IgD-negative memory B cell (primary cell): ENCODE data around the gene EPHA7. TPM values are rescaled to one million over a fixed set of nuclear protein-coding genes. Genes with fewer than 3 reads are reported as not detected.

ENCODE experiments used
- H3K27ac Mint-ChIP-seq, 3 donors: one replicate each; pipeline ENCODE4 v1.8.0; 2020 to 2022; ENCODE audit warnings: mild to moderate bottlenecking in 3 of 3, mixed read lengths in 3 of 3, moderate library complexity in 1 of 3
- H3K27me3 Mint-ChIP-seq: one replicate; pipeline ENCODE4 v1.8.0; 2021; ENCODE audit warnings: mixed read lengths
- H3K36me3 Mint-ChIP-seq: one replicate; pipeline ENCODE4 v1.8.0; 2020; ENCODE audit warnings: mild to moderate bottlenecking, mixed read lengths
- H3K4me1 Mint-ChIP-seq, 3 donors: one replicate each; pipeline ENCODE4 v1.8.0; 2020 to 2022; ENCODE audit warnings: mixed read lengths in 3 of 3, mild to moderate bottlenecking in 1 of 3
- H3K4me3 Mint-ChIP-seq, 4 donors: one replicate each; pipeline ENCODE4 v1.8.0; 2020 to 2022; ENCODE audit warnings: mild to moderate bottlenecking in 4 of 4, mixed read lengths in 4 of 4, moderate library complexity in 3 of 4
- H3K9me3 Mint-ChIP-seq, 3 donors: one replicate each; pipeline ENCODE4 v1.8.0; 2020 to 2021; ENCODE audit warnings: mixed read lengths in 3 of 3, mild to moderate bottlenecking in 1 of 3
- polyA plus RNA-seq: library from polyadenylated mRNA; unstranded; fragments of 300-500 nt; fragmentation: Illumina TruSeq; gene quantifications from one replicate; pipeline ENCODE4 v1.2.3, GENCODE V29; 2021

EPHA7 gene
- polyA plus RNA-seq, 1 donor from 2014 or later, result not detected

DNA sequence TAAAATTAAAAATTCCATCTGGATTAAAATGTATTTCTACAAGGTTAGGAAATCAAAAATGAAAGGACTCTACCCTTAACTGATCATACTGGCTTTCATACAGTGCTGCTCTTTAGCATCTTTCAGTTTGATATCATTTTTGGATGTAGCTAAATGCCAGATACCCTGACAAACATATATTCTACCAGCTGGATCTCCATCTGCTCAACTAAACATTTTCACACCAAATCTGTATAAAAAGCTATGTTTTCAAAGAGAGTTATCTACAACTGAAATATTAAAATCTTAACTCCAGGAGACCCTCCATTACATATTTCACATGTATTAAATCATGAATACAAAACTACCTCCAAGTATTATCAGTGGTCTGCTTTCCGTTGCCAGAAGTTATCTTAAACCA, 95.7 kb downstream of the EPHA7 start:
- peaks cover 0 to 7% (median 0%) of the 10 kb centered on the region in 3 donors for H3K9me3 Mint-ChIP-seq
- H3K4me1 Mint-ChIP-seq, result no peaks in the 10 kb centered on the region
- no peak overlapping the region for H3K4me3 Mint-ChIP-seq
- no peaks in the 10 kb centered on the region for H3K27me3 Mint-ChIP-seq
- no peaks in the 10 kb centered on the region for H3K36me3 Mint-ChIP-seq
- no peak overlapping the region for H3K27ac Mint-ChIP-seq

GRCh38 chr6:93322651-93323050, 96.7 kb downstream of the EPHA7 start:
- no peak overlapping the region for H3K27ac Mint-ChIP-seq
- peaks cover 0 to 7% (median 0%) of the 10 kb centered on the region in 3 donors for H3K9me3 Mint-ChIP-seq
- no peaks in the 10 kb centered on the region for H3K27me3 Mint-ChIP-seq
- no peak overlapping the region for H3K4me3 Mint-ChIP-seq
- no peaks in the 10 kb centered on the region for H3K4me1 Mint-ChIP-seq
- no peaks in the 10 kb centered on the region for H3K36me3 Mint-ChIP-seq

DNA sequence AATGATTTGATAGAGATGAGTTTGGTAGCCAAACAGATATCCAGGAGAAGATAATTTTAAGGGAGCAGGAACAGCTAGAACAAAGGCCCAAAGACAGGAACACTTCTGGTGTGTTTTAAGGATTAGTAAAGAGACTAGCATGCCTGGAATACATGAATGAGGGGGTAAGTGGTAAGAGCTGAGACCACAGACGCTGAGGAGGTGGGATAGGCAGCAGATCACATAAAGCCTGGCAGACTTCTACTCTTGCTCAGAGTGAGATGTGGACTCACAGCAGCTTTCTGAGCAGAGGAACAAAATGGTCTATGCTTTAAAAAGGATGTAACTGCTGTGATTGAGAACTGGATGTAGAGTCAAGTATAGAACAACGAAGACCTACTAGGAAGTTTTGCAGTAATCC, 100.1 kb downstream of the EPHA7 start:
- peaks cover 0 to 7% (median 0%) of the 10 kb centered on the region in 3 donors for H3K9me3 Mint-ChIP-seq

GRCh38 chr6:93318121-93318520, 101.2 kb downstream of the EPHA7 start:
- H3K27ac Mint-ChIP-seq, result no peak overlapping the region
- H3K4me1 Mint-ChIP-seq, result no peaks in the 10 kb centered on the region
- H3K9me3 Mint-ChIP-seq, result peaks cover 0 to 7% (median 0%) of the 10 kb centered on the region in 3 donors
- no peak overlapping the region for H3K4me3 Mint-ChIP-seq
- H3K27me3 Mint-ChIP-seq, result no peaks in the 10 kb centered on the region
- H3K36me3 Mint-ChIP-seq, result no peaks in the 10 kb centered on the region

More for the DNA sequence above, 100.1 kb downstream of the EPHA7 start:
- Mint-ChIP-seq H3K36me3 (no peaks in the 10 kb centered on the region), H3K4me3 (no peak overlapping the region), H3K27ac (no peak overlapping the region), H3K27me3 (no peaks in the 10 kb centered on the region), H3K4me1 (no peaks in the 10 kb centered on the region)

GRCh38 chr6:93317592-93317991, 101.8 kb downstream of the EPHA7 start:
- Mint-ChIP-seq H3K36me3 (no peaks in the 10 kb centered on the region), H3K4me3 (no peak overlapping the region), H3K27ac (no peak overlapping the region), H3K4me1 (no peaks in the 10 kb centered on the region), H3K27me3 (no peaks in the 10 kb centered on the region), H3K9me3 (peaks cover 0 to 7% (median 0%) of the 10 kb centered on the region in 3 donors)

DNA sequence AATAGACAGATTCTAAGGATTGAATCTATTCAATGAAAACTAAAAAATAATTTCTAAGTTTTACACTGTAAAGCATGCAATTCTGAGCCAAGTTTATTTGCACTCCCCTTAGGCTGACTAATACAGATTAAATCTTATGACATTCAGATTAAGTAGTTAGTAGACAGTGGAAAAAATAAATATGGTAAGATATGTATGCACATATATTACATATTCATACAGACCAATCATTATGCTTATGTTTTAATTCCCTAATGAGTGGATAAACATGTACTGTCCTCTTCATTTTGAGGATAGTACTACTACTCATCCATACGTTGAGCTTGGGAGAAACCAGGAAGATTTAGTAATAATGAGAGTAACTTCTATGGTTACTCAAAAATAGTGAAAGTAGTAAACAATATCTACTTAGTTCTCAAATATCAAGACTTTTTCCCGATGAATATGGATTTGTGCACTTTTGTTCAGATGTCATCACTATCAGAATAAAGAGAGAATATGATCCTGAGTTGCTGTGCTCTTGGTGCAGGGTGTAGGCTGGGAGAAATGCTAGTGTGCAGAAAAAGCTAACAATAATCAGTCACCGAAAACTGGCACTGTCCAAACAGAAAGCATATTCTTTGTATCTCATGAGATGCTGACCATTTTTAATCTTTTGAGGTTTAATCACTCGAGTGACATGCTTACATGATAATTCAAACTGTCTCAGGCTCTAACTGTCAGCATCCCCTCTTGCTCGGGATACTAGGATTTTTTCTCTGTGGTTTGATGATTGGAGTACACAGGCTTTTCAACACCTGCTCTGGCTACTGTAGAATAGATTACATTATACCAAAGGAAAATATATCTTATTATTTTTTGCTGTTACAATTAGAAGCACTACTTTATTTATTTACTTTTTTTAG, 111.6 kb downstream of the EPHA7 start:
- no peaks in the 10 kb centered on the region for H3K4me1 Mint-ChIP-seq
- H3K9me3 Mint-ChIP-seq, result peaks cover 0 to 7% (median 0%) of the 10 kb centered on the region in 3 donors
- H3K4me3 Mint-ChIP-seq, result no peak overlapping the region
- no peaks in the 10 kb centered on the region for H3K36me3 Mint-ChIP-seq
- H3K27ac Mint-ChIP-seq, result no peak overlapping the region
- H3K27me3 Mint-ChIP-seq, result no peaks in the 10 kb centered on the region

DNA sequence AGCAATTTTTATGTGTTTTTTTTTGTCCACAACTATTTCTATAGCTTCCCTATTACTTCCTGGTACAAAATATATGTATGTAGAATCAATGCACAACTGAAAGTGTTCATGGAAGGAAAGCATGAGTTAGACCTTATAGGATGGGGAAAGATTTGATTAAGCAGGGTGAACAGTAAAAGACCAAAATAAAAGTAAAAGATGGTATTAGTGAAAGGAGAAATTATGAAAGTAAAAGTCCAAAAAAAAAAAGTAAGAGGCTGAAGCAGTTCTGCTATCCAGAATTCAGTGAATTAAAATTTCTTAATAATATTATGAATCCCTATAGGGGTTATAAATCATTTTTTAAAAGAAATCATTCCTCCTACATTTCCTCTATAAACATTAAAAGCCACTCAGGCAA, 114.3 kb downstream of the EPHA7 start:
- Mint-ChIP-seq H3K4me3 (no peak overlapping the region), H3K9me3 (peaks cover 0 to 11% (median 2%) of the 10 kb centered on the region in 3 donors), H3K36me3 (no peaks in the 10 kb centered on the region), H3K4me1 (no peaks in the 10 kb centered on the region), H3K27me3 (no peaks in the 10 kb centered on the region), H3K27ac (no peak overlapping the region)

DNA sequence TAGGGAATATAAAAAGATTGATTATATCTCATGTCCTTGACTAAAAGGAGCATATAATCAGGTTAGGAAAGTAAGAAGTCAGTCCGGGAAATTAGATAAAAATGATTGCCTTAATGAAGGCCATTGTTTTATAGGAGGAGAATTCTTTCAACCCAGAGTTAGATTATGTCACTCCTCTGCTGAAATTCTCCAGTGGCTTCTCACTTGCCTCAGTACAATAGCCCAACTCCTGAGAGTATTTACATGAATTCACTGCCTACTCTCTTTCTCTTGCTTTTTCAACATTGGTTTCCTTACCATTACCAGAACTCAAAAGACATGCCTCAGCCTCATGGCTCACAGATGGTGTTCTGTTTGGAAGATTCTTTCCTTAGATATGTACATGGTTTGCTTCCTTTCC, 114.9 kb downstream of the EPHA7 start:
- H3K4me1 Mint-ChIP-seq, result no peaks in the 10 kb centered on the region
- no peaks in the 10 kb centered on the region for H3K36me3 Mint-ChIP-seq
- peaks cover 0 to 11% (median 2%) of the 10 kb centered on the region in 3 donors for H3K9me3 Mint-ChIP-seq
- no peak overlapping the region for H3K27ac Mint-ChIP-seq
- H3K27me3 Mint-ChIP-seq, result no peaks in the 10 kb centered on the region
- no peak overlapping the region for H3K4me3 Mint-ChIP-seq

DNA sequence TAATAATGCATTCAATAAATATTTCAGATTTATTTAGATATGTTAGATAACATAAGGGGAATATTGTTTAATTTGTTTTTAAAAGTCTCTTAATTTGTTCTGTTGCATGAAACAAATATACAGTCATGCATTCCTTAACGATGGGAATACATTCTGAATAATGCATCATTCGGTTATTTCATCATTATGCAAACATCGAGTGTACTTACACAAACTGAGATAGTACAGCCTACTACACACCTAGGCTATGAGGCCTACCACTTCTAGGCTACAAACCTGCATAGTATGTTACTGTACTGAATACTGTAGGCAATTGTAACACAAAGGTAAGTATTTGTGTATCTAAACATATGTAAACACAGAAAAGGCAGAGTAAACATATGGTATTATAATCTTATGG, 118.7 kb downstream of the EPHA7 start:
- no peak overlapping the region for H3K27ac Mint-ChIP-seq
- H3K4me1 Mint-ChIP-seq, result no peaks in the 10 kb centered on the region
- no peaks in the 10 kb centered on the region for H3K36me3 Mint-ChIP-seq
- H3K9me3 Mint-ChIP-seq, result peaks cover 0 to 11% (median 2%) of the 10 kb centered on the region in 3 donors
- H3K27me3 Mint-ChIP-seq, result no peaks in the 10 kb centered on the region
- H3K4me3 Mint-ChIP-seq, result no peak overlapping the region

DNA sequence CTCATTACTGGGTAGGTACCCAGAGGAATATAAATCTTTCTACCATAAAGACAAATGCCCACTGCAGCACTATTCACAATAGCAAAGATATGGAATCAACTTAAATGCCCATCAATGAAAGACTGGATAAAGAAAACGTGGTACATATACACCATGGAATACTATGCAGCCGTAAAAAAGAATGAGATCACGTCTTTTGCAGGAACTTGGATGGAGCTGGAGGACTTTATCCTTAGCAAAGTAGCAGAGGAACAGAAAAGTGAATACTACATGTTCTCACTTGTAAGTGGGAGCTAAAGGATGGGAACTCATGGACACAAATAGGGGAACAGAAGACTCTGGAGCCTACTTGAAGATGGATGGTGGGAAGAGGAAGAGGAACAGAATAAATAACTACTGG, 119.7 kb downstream of the EPHA7 start:
- H3K36me3 Mint-ChIP-seq, result peaks cover 2% of the 10 kb centered on the region
- peaks cover 0 to 11% (median 2%) of the 10 kb centered on the region in 3 donors for H3K9me3 Mint-ChIP-seq
- no peaks in the 10 kb centered on the region for H3K4me1 Mint-ChIP-seq
- no peak overlapping the region for H3K4me3 Mint-ChIP-seq
- no peaks in the 10 kb centered on the region for H3K27me3 Mint-ChIP-seq
- H3K27ac Mint-ChIP-seq, result no peak overlapping the region

DNA sequence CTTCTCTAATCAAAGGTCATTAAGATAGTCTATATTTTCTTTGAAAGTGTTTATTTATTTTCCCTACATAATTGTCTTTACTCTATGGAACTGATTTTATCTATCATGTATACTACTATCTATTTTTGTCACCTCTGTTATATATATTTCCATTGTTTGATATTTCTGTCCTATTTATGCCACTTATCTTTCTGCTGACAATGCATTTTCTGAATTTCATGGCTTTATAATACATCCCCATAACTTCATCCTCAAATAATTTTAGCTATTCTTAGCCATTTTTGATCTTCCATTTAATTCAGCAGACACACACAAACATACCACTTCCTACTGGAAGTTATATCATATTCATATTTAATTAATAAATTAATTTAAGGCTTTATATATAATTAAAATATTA, 123.7 kb downstream of the EPHA7 start:
- Mint-ChIP-seq H3K4me3 (no peak overlapping the region), H3K27ac (no peak overlapping the region), H3K36me3 (peaks cover 2% of the 10 kb centered on the region), H3K4me1 (no peaks in the 10 kb centered on the region), H3K9me3 (no peaks in the 10 kb centered on the region), H3K27me3 (no peaks in the 10 kb centered on the region)

DNA sequence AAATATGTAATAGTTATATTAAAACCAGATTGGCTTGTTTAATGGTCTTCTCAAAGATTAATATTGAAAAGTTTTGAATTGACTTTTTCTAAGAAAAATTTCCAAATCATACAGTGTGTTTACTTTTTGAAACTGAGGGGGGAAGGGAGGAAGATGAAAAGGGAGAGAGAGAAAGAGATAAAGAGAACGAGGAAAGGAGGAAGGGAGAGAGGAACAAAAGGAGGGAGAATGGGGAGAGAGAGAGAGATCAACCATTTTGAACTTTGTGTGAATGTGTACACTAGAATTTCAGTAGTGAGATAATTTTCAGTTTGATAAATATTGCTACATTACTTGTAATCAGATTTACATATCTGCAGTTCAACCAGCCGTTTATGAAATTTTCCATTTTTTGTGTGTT, 124.5 kb downstream of the EPHA7 start:
- H3K27ac Mint-ChIP-seq, result no peak overlapping the region
- no peaks in the 10 kb centered on the region for H3K9me3 Mint-ChIP-seq
- peaks cover 2% of the 10 kb centered on the region for H3K36me3 Mint-ChIP-seq
- H3K4me3 Mint-ChIP-seq, result no peak overlapping the region
- no peaks in the 10 kb centered on the region for H3K27me3 Mint-ChIP-seq
- H3K4me1 Mint-ChIP-seq, result no peaks in the 10 kb centered on the region

GRCh38 chr6:93293872-93294271, 125.5 kb downstream of the EPHA7 start:
- no peaks in the 10 kb centered on the region for H3K4me1 Mint-ChIP-seq
- H3K27ac Mint-ChIP-seq, result no peak overlapping the region
- H3K27me3 Mint-ChIP-seq, result no peaks in the 10 kb centered on the region

GRCh38 chr6:93293460-93293859, 125.9 kb downstream of the EPHA7 start:
- Mint-ChIP-seq H3K27ac (no peak overlapping the region), H3K4me3 (no peak overlapping the region), H3K27me3 (no peaks in the 10 kb centered on the region), H3K4me1 (no peaks in the 10 kb centered on the region), H3K9me3 (no peaks in the 10 kb centered on the region), H3K36me3 (peaks cover 2% of the 10 kb centered on the region)

More at GRCh38 chr6:93293872-93294271, 125.5 kb downstream of the EPHA7 start:
- peaks cover 2% of the 10 kb centered on the region for H3K36me3 Mint-ChIP-seq
- H3K9me3 Mint-ChIP-seq, result no peaks in the 10 kb centered on the region
- no peak overlapping the region for H3K4me3 Mint-ChIP-seq

DNA sequence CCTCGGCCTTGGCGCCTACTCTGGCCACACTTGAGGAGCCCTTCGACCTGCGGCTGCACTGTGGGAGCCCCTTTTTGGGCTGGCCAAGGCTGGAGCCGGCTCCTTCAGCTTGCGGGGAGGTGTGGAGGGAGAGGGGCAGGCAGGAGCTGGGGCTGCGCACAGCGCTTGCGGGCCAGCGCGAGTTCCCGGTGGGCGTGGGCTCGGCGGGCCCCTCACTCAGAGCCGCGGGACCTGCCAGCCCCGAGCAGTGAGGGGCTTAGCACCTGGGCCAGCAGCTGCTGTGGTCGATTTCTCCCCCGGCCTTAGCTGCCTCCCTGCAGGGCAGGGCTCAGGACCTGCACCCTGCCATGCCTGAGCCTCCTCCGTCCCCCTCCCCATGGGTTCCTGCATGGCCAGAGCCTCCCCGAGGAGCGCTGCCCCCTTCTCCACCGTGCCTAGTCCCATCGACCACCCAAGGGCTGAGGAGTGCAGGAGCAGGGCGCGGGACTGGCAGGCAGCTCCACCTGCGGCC, 136.8 kb downstream of the EPHA7 start:
- Mint-ChIP-seq H3K4me3 (no peak overlapping the region), H3K9me3 (peaks cover 0 to 9% (median under 1%) of the 10 kb centered on the region in 3 donors), H3K36me3 (no peaks in the 10 kb centered on the region), H3K27me3 (peaks cover 2% of the 10 kb centered on the region), H3K27ac (no peak overlapping the region), H3K4me1 (no peaks in the 10 kb centered on the region)

- no peak overlapping the region for H3K4me3 Mint-ChIP-seq
- H3K9me3 Mint-ChIP-seq, result peaks cover 0 to 3% (median 0%) of the 10 kb centered on the region in 3 donors
- no peak overlapping the region for H3K27ac Mint-ChIP-seq
- H3K27me3 Mint-ChIP-seq, result no peaks in the 10 kb centered on the region
- no peaks in the 10 kb centered on the region for H3K36me3 Mint-ChIP-seq
- no peaks in the 10 kb centered on the region for H3K4me1 Mint-ChIP-seq
Measured at GRCh38 chr6:93278241-93278640, 141.1 kb downstream of the EPHA7 start.
